CD14-positive monocyte (primary cell): ENCODE results near the gene HSPG2. TPM values are rescaled to one million over a fixed set of nuclear protein-coding genes. Genes with fewer than 3 reads are reported as not detected.
A peak's percentile ranks its signal among the peaks of the same experiment; 100 is the strongest.

ENCODE experiments used
- DNase-seq, 3 donors: peaks; one replicate each; pipeline ENCODE4 v3.0.0-alpha.2; 2011 to 2022
- H2AFZ ChIP-seq: 2 replicates; pipeline ENCODE4 v1.6.0; 2012; ENCODE audit warnings: mild to moderate bottlenecking, low read depth, low read length, inconsistent platforms; ENCODE audit not compliant: insufficient read depth, poor library complexity, severe bottlenecking
- H3K27ac ChIP-seq, 2 donors: 1 replicate in 1 of 2; 2 replicates in 1 of 2; pipeline ENCODE4 v1.5.1; 2012 to 2013; ENCODE audit warnings: low read length in 2 of 2, control low read depth in 1 of 2, inconsistent platforms in 1 of 2, low read depth in 1 of 2, mild to moderate bottlenecking in 1 of 2
- H3K27me3 ChIP-seq, 2 donors: one replicate each; pipeline versions ENCODE4 v1.6.0 to v1.6.1; 2011 to 2013; ENCODE audit warnings: low read length in 2 of 2; ENCODE audit not compliant: control insufficient read depth in 2 of 2, insufficient read depth in 2 of 2
- H3K36me3 ChIP-seq, 2 donors: replicated peaks in 1 of 2; 1 replicate in 1 of 2; 2 replicates in 1 of 2; pipeline versions ENCODE4 v1.5.1 to v1.6.1; 2012 to 2013; ENCODE audit warnings: low read length in 2 of 2, control low read depth in 1 of 2, inconsistent platforms in 1 of 2, mild to moderate bottlenecking in 1 of 2; ENCODE audit not compliant: insufficient read depth in 2 of 2, control insufficient read depth in 1 of 2
- H3K4me1 ChIP-seq, 2 donors: 1 replicate in 1 of 2; 2 replicates in 1 of 2; pipeline versions ENCODE4 v1.5.1 to v1.6.1; 2012 to 2013; ENCODE audit warnings: low read length in 2 of 2, control low read depth in 1 of 2, inconsistent platforms in 1 of 2, mild to moderate bottlenecking in 1 of 2, moderate library complexity in 1 of 2; ENCODE audit not compliant: insufficient read depth in 2 of 2, control insufficient read depth in 1 of 2
- H3K4me2 ChIP-seq: replicated peaks from 2 replicates; pipeline ENCODE3; 2012; ENCODE audit warnings: low read length, moderate library complexity, mild to moderate bottlenecking; ENCODE audit not compliant: poor library complexity, severe bottlenecking; ENCODE audit errors: extremely low read depth
- H3K4me3 ChIP-seq, 3 experiments: fragments of 200-600 bp in 1 of 3; sonication (generic) in 1 of 3; replicated peaks in 1 of 3; 1 replicate in 2 of 3; 2 replicates in 1 of 3; pipeline ENCODE4 v1.5.1; 2011 to 2013; ENCODE audit warnings: low read length in 3 of 3, mild to moderate bottlenecking in 3 of 3, control low read depth in 2 of 3, low read depth in 2 of 3, inconsistent platforms in 1 of 3, moderate library complexity in 1 of 3
- H3K79me2 ChIP-seq: 2 replicates; pipeline ENCODE4 v1.6.0; 2012; ENCODE audit warnings: mild to moderate bottlenecking, control low read depth, inconsistent platforms, low read length, moderate library complexity; ENCODE audit not compliant: insufficient read depth
- H3K9ac ChIP-seq: 2 replicates; pipeline ENCODE4 v1.6.0; 2017; ENCODE audit warnings: low read length, mild to moderate bottlenecking; ENCODE audit not compliant: insufficient read depth, poor library complexity, severe bottlenecking
- H3K9me3 ChIP-seq, 2 donors: replicated peaks in 1 of 2; 1 replicate in 1 of 2; 2 replicates in 1 of 2; pipeline versions ENCODE4 v1.5.1 to v1.6.1; 2012 to 2013; ENCODE audit warnings: low read length in 2 of 2, control low read depth in 1 of 2; ENCODE audit not compliant: control insufficient read depth in 1 of 2, insufficient read depth in 1 of 2
- H4K20me1 ChIP-seq: 2 replicates; pipeline ENCODE4 v1.6.0; 2012; ENCODE audit warnings: mild to moderate bottlenecking, low read length, control low read depth, moderate library complexity; ENCODE audit not compliant: insufficient read depth
- H3K27ac Mint-ChIP-seq, 7 donors: one replicate each; pipeline ENCODE4 v1.8.0; 2020; ENCODE audit warnings: mild to moderate bottlenecking in 7 of 7, mixed read lengths in 7 of 7, moderate library complexity in 6 of 7, inconsistent platforms in 2 of 7
- H3K27me3 Mint-ChIP-seq, 3 donors: one replicate each; pipeline ENCODE4 v1.8.0; 2021 to 2022; ENCODE audit warnings: low read depth in 3 of 3, mild to moderate bottlenecking in 3 of 3, mixed read lengths in 3 of 3, moderate library complexity in 3 of 3, inconsistent platforms in 1 of 3
- H3K36me3 Mint-ChIP-seq, 2 donors: one replicate each; pipeline ENCODE4 v1.8.0; 2020; ENCODE audit warnings: mixed read lengths in 2 of 2, inconsistent platforms in 1 of 2, mild to moderate bottlenecking in 1 of 2
- H3K4me1 Mint-ChIP-seq: one replicate; pipeline ENCODE4 v1.8.0; 2020; ENCODE audit warnings: mild to moderate bottlenecking, mixed read lengths
- H3K4me3 Mint-ChIP-seq, 2 donors: one replicate each; pipeline ENCODE4 v1.8.0; 2020; ENCODE audit warnings: mild to moderate bottlenecking in 2 of 2, mixed read lengths in 2 of 2, moderate library complexity in 1 of 2
- H3K9me3 Mint-ChIP-seq, 7 donors: one replicate each; pipeline ENCODE4 v1.8.0; 2020 to 2022; ENCODE audit warnings: mixed read lengths in 7 of 7, mild to moderate bottlenecking in 6 of 7, moderate library complexity in 6 of 7, inconsistent platforms in 2 of 7
- WGBS: methylation state at CpG from one replicate; pipeline ENCODE4 v1.1.5; 2013; ENCODE audit warnings: missing lambda C conversion rate; ENCODE audit not compliant: insufficient coverage; 5-methylcytosine and 5-hydroxymethylcytosine counted together
- intact Hi-C, 2 donors: fragments of 100-400 bp; cut with micrococcal nuclease; formaldehyde crosslinking; loops; one replicate each; pipeline versions ENCODE4 v1.15.0 to v1.15.1; 2023
- polyA plus RNA-seq, 3 donors: library from polyadenylated mRNA; depleted of rRNA in 1 of 3; unstranded in 2 of 3; stranded (reverse) in 1 of 3; fragments of 300-500 nt in 2 of 3; fragments of >200 nt in 1 of 3; fragmentation: Illumina TruSeq in 2 of 3; gene quantifications; 1 replicate in 2 of 3; 2 replicates in 1 of 3; pipeline ENCODE4 v1.2.3, GENCODE V29; 2012 to 2021
- TF ChIP-seq, protein P1 (sequence below): fragments of 200-600 bp; IDR thresholded peaks from one replicate; pipeline ENCODE4 v1.8.0; 2022; ENCODE audit warnings: antibody characterized with exemption, mild to moderate bottlenecking

Gene HSPG2
- polyA plus RNA-seq, 3 donors: 0.44 TPM; not detected in 2

DNA sequence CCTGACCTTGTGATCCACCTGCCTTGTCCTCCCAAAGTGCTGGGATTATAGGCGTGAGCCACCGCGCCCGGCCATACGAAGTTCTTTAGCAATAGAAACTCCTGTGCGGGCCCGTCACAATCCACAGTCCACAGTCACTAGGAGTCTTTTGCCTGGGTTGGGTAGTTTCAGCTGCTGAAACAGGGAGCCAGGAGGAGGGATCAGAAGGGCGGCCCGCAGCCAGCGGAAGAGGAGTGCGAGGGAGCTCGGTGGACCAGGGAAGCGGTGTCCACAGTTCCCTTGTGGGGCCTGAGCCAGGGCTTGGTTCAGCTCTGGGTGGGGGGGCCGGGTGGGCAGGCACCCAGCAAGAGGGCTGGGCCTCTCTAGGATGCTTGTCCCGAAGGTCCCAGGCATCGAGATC lies 17.9 kb upstream of the HSPG2 start:
- no peak overlapping the region for H3K4me3 Mint-ChIP-seq
- no peak overlapping the region for H2AFZ ChIP-seq
- WGBS: 100% methylated on average over 7 of the region's 16 CpGs
- H3K36me3 Mint-ChIP-seq: no peaks in the 10 kb centered on the region
- no peaks in the 10 kb centered on the region for H3K79me2 ChIP-seq
- H3K9me3 Mint-ChIP-seq: peaks cover 0 to 3% (median 0%) of the 10 kb centered on the region in 7 donors
- H3K4me1 Mint-ChIP-seq: peaks cover 7% of the 10 kb centered on the region
- no peaks in the 10 kb centered on the region for H4K20me1 ChIP-seq
- TF ChIP-seq, protein P1, sequence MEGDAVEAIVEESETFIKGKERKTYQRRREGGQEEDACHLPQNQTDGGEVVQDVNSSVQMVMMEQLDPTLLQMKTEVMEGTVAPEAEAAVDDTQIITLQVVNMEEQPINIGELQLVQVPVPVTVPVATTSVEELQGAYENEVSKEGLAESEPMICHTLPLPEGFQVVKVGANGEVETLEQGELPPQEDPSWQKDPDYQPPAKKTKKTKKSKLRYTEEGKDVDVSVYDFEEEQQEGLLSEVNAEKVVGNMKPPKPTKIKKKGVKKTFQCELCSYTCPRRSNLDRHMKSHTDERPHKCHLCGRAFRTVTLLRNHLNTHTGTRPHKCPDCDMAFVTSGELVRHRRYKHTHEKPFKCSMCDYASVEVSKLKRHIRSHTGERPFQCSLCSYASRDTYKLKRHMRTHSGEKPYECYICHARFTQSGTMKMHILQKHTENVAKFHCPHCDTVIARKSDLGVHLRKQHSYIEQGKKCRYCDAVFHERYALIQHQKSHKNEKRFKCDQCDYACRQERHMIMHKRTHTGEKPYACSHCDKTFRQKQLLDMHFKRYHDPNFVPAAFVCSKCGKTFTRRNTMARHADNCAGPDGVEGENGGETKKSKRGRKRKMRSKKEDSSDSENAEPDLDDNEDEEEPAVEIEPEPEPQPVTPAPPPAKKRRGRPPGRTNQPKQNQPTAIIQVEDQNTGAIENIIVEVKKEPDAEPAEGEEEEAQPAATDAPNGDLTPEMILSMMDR: no peak
- no peaks in the 10 kb centered on the region for H3K4me1 ChIP-seq
- intact Hi-C loops: no loop called here
- H3K36me3 ChIP-seq: no peaks in the 10 kb centered on the region
- no peak overlapping the region for H3K4me2 ChIP-seq
- H3K27me3 Mint-ChIP-seq: peaks cover 0 to 12% (median 9%) of the 10 kb centered on the region in 3 donors
- no peak for DNase-seq
- no peak overlapping the region for H3K27ac Mint-ChIP-seq
- H3K4me3 ChIP-seq: no peak overlapping the region
- H3K27me3 ChIP-seq: no peaks in the 10 kb centered on the region
- no peak overlapping the region for H3K9ac ChIP-seq
- H3K27ac ChIP-seq: no peak overlapping the region
- H3K9me3 ChIP-seq: no peaks in the 10 kb centered on the region

DNA sequence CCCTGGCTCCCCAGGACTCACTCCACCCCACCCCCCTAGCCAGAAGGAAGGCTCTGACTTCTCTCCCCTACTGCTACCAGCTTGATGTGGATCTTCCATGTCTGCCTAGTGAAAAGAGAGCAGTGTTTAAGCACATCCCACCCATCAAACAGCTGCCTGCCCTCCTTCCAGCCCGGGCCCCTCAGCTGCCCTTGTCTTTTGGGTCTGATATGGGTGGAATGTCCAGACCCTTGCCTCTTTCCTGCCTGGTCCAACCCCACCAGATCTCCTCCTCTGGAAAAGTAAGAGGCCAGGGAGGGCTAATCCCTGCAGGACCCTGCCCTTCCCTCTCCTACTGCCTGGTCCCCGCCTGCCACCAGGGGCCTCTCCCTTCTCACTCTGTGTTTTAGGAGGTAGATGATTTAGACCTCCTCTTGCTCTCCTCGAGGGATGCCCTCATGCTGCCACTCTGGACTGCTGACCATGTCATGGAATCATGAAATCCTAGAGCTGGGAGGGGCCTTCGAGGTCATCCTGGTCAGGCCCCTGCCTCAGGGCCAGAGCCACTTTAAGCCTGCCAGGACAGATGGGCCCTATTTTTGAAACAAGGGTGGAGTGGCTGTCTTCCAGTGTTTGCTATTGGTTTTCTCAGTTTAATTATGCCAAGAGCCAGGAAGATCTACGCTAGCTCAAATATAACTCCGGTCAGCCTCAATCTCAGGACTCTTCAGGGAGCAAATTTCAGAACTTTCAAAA lies 15.8 kb upstream of the HSPG2 start:
- H3K9me3 ChIP-seq: no peaks in the 10 kb centered on the region
- H3K9me3 Mint-ChIP-seq: peaks cover 0 to 3% (median 0%) of the 10 kb centered on the region in 7 donors
- no peak overlapping the region for H3K4me3 ChIP-seq
- no peaks in the 10 kb centered on the region for H3K36me3 Mint-ChIP-seq
- H3K27ac Mint-ChIP-seq: peak overlapping the region in 1 of 7 donors; percentile 17
- no peak overlapping the region for H3K4me2 ChIP-seq
- H3K4me3 Mint-ChIP-seq: no peak overlapping the region
- no peaks in the 10 kb centered on the region for H3K36me3 ChIP-seq
- H3K27ac ChIP-seq: no peak overlapping the region
- no peaks in the 10 kb centered on the region for H3K27me3 ChIP-seq
- H3K4me1 ChIP-seq: no peaks in the 10 kb centered on the region
- H3K4me1 Mint-ChIP-seq: peaks cover 7% of the 10 kb centered on the region
- peaks cover 0 to 8% (median 5%) of the 10 kb centered on the region in 3 donors for H3K27me3 Mint-ChIP-seq
- TF ChIP-seq, protein P1: no peak
- intact Hi-C loops: no loop called here
- no peak overlapping the region for H3K9ac ChIP-seq
- no peaks in the 10 kb centered on the region for H3K79me2 ChIP-seq
- 100% methylated on average over 3 of the region's 6 CpGs for WGBS
- no peak for DNase-seq
- H2AFZ ChIP-seq: no peak overlapping the region
- no peaks in the 10 kb centered on the region for H4K20me1 ChIP-seq
